Esophagus muscularis mucosa (tissue), 3 donors: Measurements from ENCODE around the gene HMSD.

Experiments
- CTCF ChIP-seq, 3 experiments: fragments of 200-600 bp in 2 of 3; fragments of 450-650 bp in 1 of 3; sonication (generic) in 2 of 3; IDR thresholded peaks; one replicate each; pipeline ENCODE4 v1.5.1; 2017 to 2019; ENCODE audit warnings: antibody characterized with exemption in 3 of 3, mild to moderate bottlenecking in 2 of 3, moderate library complexity in 1 of 3
- POLR2A ChIP-seq: fragments of 450-650 bp; IDR thresholded peaks from one replicate; pipeline ENCODE4 v1.6.1; 2017; ENCODE audit warnings: antibody characterized with exemption, moderate library complexity, mild to moderate bottlenecking, low read depth
- POLR2AphosphoS5 ChIP-seq, 2 donors: sonication (generic); formaldehyde crosslinking; IDR thresholded peaks; one replicate each; pipeline ENCODE4 v1.6.1; 2017; ENCODE audit warnings: antibody characterized with exemption in 2 of 2

DNA sequence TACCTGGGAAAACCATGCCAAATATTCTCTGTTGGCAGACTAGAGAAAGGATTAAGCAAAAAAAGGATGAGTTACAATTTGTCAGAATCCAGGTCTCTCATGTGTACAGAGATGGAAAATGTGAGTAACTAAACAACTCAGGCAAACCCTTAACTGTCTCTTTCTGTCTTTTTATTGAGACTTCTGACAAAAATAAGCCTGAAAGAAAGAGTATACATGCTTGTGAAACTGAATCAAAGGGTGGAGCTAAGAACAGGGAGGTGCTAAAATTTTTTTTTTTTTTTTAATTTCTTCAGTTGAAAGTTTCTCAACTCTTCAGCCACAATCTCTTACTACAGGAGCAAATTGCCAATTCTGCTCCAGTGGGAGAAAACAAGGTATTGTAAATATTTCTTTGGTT lies 41.4 kb upstream of the HMSD start, which contains the start of gene SERPINB10:
- TF ChIP-seq CTCF (IDR thresholded peaks at IDR 0.05) (no peak), POLR2A (no peak), POLR2AphosphoS5 (IDR thresholded peaks at IDR 0.05) (no peak)
